GM06990 (cell line): ENCODE results near the gene TCOF1.

ENCODE experiments used
- DNase-seq: peaks from one replicate; pipeline ENCODE4 v3.0.0-alpha.2; 2011; ENCODE audit not compliant: insufficient read length; ENCODE audit errors: extremely low read depth
- H3K27me3 ChIP-seq: replicated peaks from 2 replicates; pipeline ENCODE4 v1.6.0; 2011; ENCODE audit warnings: low read length; ENCODE audit not compliant: control insufficient read depth, insufficient read depth
- H3K36me3 ChIP-seq: 2 replicates; pipeline ENCODE4 v1.5.1; 2011; ENCODE audit warnings: low read length; ENCODE audit not compliant: control insufficient read depth, insufficient read depth
- H3K4me3 ChIP-seq: replicated peaks from 2 replicates; pipeline ENCODE4 v1.5.1; 2011; ENCODE audit warnings: low read depth, mild to moderate bottlenecking, control low read depth, low read length
- CTCF ChIP-seq: IDR thresholded peaks from 2 replicates; pipeline ENCODE4 v1.5.1; 2011; ENCODE audit warnings: low read length, control low read depth, mild to moderate bottlenecking, inconsistent platforms; ENCODE audit not compliant: insufficient read depth, poor library complexity, severe bottlenecking

The TCOF1 gene

GRCh38 chr5:150353032-150353675 is 4.3 kb upstream of the TCOF1 start:
- Histone ChIP-seq H3K27me3 (no peaks in the 10 kb centered on the region), H3K36me3 (no peaks in the 10 kb centered on the region), H3K4me3 (no peak overlapping the region)
- TF ChIP-seq CTCF: no peak
- no peak for DNase-seq

- no peak for DNase-seq
- H3K27me3 ChIP-seq: no peaks in the 10 kb centered on the region
- no peak for TF ChIP-seq CTCF
- H3K36me3 ChIP-seq: no peaks in the 10 kb centered on the region
- no peak overlapping the region for H3K4me3 ChIP-seq
These were observed 1.7 kb upstream of the TCOF1 start for GRCh38 chr5:150355791-150356190.

- no peaks in the 10 kb centered on the region; the same call in 1 of the 2 replicates for H3K36me3 ChIP-seq
- no peaks in the 10 kb centered on the region for H3K27me3 ChIP-seq
- H3K4me3 ChIP-seq: peak overlapping the region; percentile 18
- TF ChIP-seq CTCF: no peak
- DNase-seq: no peak
These were observed 762 bp upstream of the TCOF1 start for GRCh38 chr5:150356575-150357294.

- Histone ChIP-seq H3K36me3 (peaks cover 11% of the 10 kb centered on the region), H3K27me3 (no peaks in the 10 kb centered on the region), H3K4me3 (peak overlapping the region; percentile 86)
- DNase-seq: no peak
- no peak for TF ChIP-seq CTCF
These were observed 981 bp downstream of the TCOF1 start for GRCh38 chr5:150358261-150359095.

GRCh38 chr5:150361301-150361700 is 3.8 kb downstream of the TCOF1 start:
- peaks cover 17% of the 10 kb centered on the region for H3K36me3 ChIP-seq
- no peak for TF ChIP-seq CTCF
- no peak overlapping the region for H3K4me3 ChIP-seq
- DNase-seq: peak; percentile 37
- H3K27me3 ChIP-seq: no peaks in the 10 kb centered on the region
